ENCODE measurements around the gene TTI1. TPM values are rescaled to one million over a fixed set of nuclear protein-coding genes. Genes with fewer than 3 reads are reported as not detected.

Gene TTI1
- total RNA-seq, 1 donor from 2014 or later: 10.6 TPM

GRCh38 chr20:37999526-38000263 is 33.6 kb downstream of the TTI1 start:
- Mint-ChIP-seq H3K27ac (ENCODE audit: unreplicated experiment) (no peak overlapping the region), H3K4me1 (ENCODE audit: low read depth) (peaks cover 23% of the 10 kb centered on the region), H3K9me3 (ENCODE audit: low read depth) (no peaks in the 10 kb centered on the region), H3K27me3 (ENCODE audit: low read depth) (no peaks in the 10 kb centered on the region), H3K4me3 (ENCODE audit: unreplicated experiment) (no peak overlapping the region), H3K36me3 (ENCODE audit: low read depth) (peaks cover 26% of the 10 kb centered on the region)
- DNase-seq (ENCODE audit: low spot score): no peak
- no peak for TF ChIP-seq CTCF (IDR thresholded peaks at IDR 0.05)

GRCh38 chr20:37997516-37997915 is 35.7 kb downstream of the TTI1 start:
- no peak for DNase-seq (ENCODE audit: low spot score)
- no peaks in the 10 kb centered on the region for H3K9me3 Mint-ChIP-seq (ENCODE audit: low read depth)
- no peak overlapping the region for H3K27ac Mint-ChIP-seq (ENCODE audit: unreplicated experiment)
- no peaks in the 10 kb centered on the region for H3K27me3 Mint-ChIP-seq (ENCODE audit: low read depth)
- no peak for TF ChIP-seq CTCF (IDR thresholded peaks at IDR 0.05)
- no peak overlapping the region for H3K4me3 Mint-ChIP-seq (ENCODE audit: unreplicated experiment)
- peaks cover 40% of the 10 kb centered on the region for H3K4me1 Mint-ChIP-seq (ENCODE audit: low read depth)
- H3K36me3 Mint-ChIP-seq (ENCODE audit: low read depth): peaks cover 28% of the 10 kb centered on the region

GRCh38 chr20:37995856-37996605 is 37.2 kb downstream of the TTI1 start:
- TF ChIP-seq CTCF (IDR thresholded peaks at IDR 0.05): no peak
- Mint-ChIP-seq H3K4me1 (ENCODE audit: low read depth) (peaks cover 34% of the 10 kb centered on the region), H3K36me3 (ENCODE audit: low read depth) (peaks cover 23% of the 10 kb centered on the region), H3K27me3 (ENCODE audit: low read depth) (no peaks in the 10 kb centered on the region), H3K4me3 (ENCODE audit: unreplicated experiment) (no peak overlapping the region), H3K9me3 (ENCODE audit: low read depth) (no peaks in the 10 kb centered on the region), H3K27ac (ENCODE audit: unreplicated experiment) (no peak overlapping the region)
- no peak for DNase-seq (ENCODE audit: low spot score)

- H3K27me3 Mint-ChIP-seq (ENCODE audit: low read depth): no peaks in the 10 kb centered on the region
- H3K27ac Mint-ChIP-seq (ENCODE audit: unreplicated experiment): no peak overlapping the region
- no peaks in the 10 kb centered on the region for H3K9me3 Mint-ChIP-seq (ENCODE audit: low read depth)
- peaks cover 48% of the 10 kb centered on the region for H3K4me1 Mint-ChIP-seq (ENCODE audit: low read depth)
- no peak overlapping the region for H3K4me3 Mint-ChIP-seq (ENCODE audit: unreplicated experiment)
- TF ChIP-seq CTCF (IDR thresholded peaks at IDR 0.05): no peak
- no peak for DNase-seq (ENCODE audit: low spot score)
- peaks cover 15% of the 10 kb centered on the region for H3K36me3 Mint-ChIP-seq (ENCODE audit: low read depth)
Observed at GRCh38 chr20:37994512-37994911, 38.7 kb downstream of the TTI1 start.

- peaks cover 62% of the 10 kb centered on the region for H3K4me1 Mint-ChIP-seq (ENCODE audit: low read depth)
- H3K27ac Mint-ChIP-seq (ENCODE audit: unreplicated experiment): no peak overlapping the region
- no peaks in the 10 kb centered on the region for H3K9me3 Mint-ChIP-seq (ENCODE audit: low read depth)
- peak; percentile 89 for TF ChIP-seq CTCF (IDR thresholded peaks at IDR 0.05)
- no peaks in the 10 kb centered on the region for H3K27me3 Mint-ChIP-seq (ENCODE audit: low read depth)
- DNase-seq (ENCODE audit: low spot score): no peak
- no peak overlapping the region for H3K4me3 Mint-ChIP-seq (ENCODE audit: unreplicated experiment)
- H3K36me3 Mint-ChIP-seq (ENCODE audit: low read depth): peaks cover 10% of the 10 kb centered on the region
Observed at GRCh38 chr20:37992802-37993409, 40.4 kb downstream of the TTI1 start.

Measured in chondrocyte (in vitro differentiated cells).